ENCODE measurements around the gene WDR17. TPM values are rescaled to one million over a fixed set of nuclear protein-coding genes. Genes with fewer than 3 reads are reported as not detected.

WDR17 gene
- total and polyA plus RNA-seq, 2 donors (not counting 3 experiments of a cell fraction or from before 2014, with no cell fraction given) = 0.07 to 0.42 TPM

DNA sequence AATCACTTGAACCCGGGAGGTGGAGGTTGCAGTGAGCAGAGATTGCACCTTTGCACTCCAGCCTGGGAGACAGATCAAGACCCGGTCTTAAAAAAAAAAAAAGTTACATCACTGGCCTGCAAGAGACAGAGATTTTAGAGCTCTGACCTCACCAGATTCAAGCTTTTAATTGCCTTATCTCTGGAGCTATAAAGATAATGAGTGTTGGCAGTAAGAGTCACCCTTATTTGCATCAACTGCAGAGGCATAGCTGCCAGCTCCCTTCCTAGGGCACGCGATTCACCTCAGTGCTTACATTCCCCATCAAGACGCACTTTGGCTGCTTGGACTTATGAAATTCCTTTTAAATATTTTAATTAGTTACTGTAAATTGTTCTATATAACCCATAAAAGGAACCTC lies 142.2 kb downstream of the WDR17 start:
- no peaks in the 10 kb centered on the region for H4K20me1 ChIP-seq (replicated peaks; ENCODE audit: control insufficient read depth, extremely low read depth, insufficient read depth, low read length)
- H3K27me3 ChIP-seq (ENCODE audit: control insufficient read depth in 2 of 2, insufficient read depth in 2 of 2, low read length in 2 of 2) = no peaks in the 10 kb centered on the region
- POLR2A ChIA-PET = no interaction called here
- no peak overlapping the region for H3K9ac ChIP-seq (replicated peaks; ENCODE audit: extremely low read depth, insufficient read depth, low read length)
- CTCF ChIA-PET = interaction anchor here (1.0 kb wide), 1 partner anchor 11 kb away, joined by 3 read pairs; no protein-coding TSS in a partner anchor
- H3K9me3 ChIP-seq (replicated peaks; ENCODE audit: control insufficient read depth, insufficient read depth, low read length) = no peaks in the 10 kb centered on the region
- no peak overlapping the region for H2AFZ ChIP-seq (ENCODE audit: low read depth, low read length)
- intact Hi-C loops (cut with micrococcal nuclease) (no loop called here), dilution Hi-C loops (cut with MboI; ENCODE audit: extremely low pct_ligation_motif_present, low sequenced_read_pairs) (no loop called here)
- no peaks in the 10 kb centered on the region for H3K36me3 ChIP-seq (ENCODE audit: control insufficient read depth in 2 of 2, extremely low read depth in 1 of 2, insufficient read depth in 2 of 2, low read length in 2 of 2)
- DNase-seq (ENCODE audit: low read depth, low spot score) (no peak), FAIRE-seq (no peak)
- H3K9me1 ChIP-seq (replicated peaks; ENCODE audit: control insufficient read depth, extremely low read depth, insufficient read depth, low read length) = no peaks in the 10 kb centered on the region
- H3K4me2 ChIP-seq (ENCODE audit: insufficient read depth, low read length) = no peak overlapping the region
- TF ChIP-seq JUN (IDR thresholded peaks at IDR 0.05; ENCODE audit: borderline replicate concordance, insufficient read depth, insufficient read length, low read depth) (no peak), FOS (IDR thresholded peaks at IDR 0.05; ENCODE audit: borderline replicate concordance, insufficient read depth, low read length) (no peak), POLR2A (IDR thresholded peaks at IDR 0.05; ENCODE audit: low read depth, low read length) (no peak), GATA2 (IDR thresholded peaks at IDR 0.05; ENCODE audit: insufficient read depth, insufficient read length, low read depth, low read length) (no peak), EZH2 (IDR thresholded peaks at IDR 0.05; ENCODE audit: borderline replicate concordance, low read depth, low read length, severe bottlenecking) (no peak), MAX (IDR thresholded peaks at IDR 0.05; ENCODE audit: insufficient read depth, insufficient read length) (no peak), CTCF (IDR thresholded peaks at IDR 0.05; ENCODE audit: extremely low read depth in 1 of 2, insufficient read depth in 1 of 2, low read depth in 1 of 2, low read length in 2 of 2) (no peak)
- no peak overlapping the region for H3K4me3 ChIP-seq (replicated peaks in 1 of 3; ENCODE audit: insufficient read depth in 1 of 3, low read depth in 1 of 3, low read length in 3 of 3)
- no peaks in the 10 kb centered on the region for H3K4me1 ChIP-seq (ENCODE audit: control insufficient read depth, extremely low read depth, insufficient read depth, low read length)
- no peaks in the 10 kb centered on the region for H3K79me2 ChIP-seq (ENCODE audit: control insufficient read depth, insufficient read depth, low read length)
- no TSS peak for BruUV-seq (replicated peaks)
- no peak overlapping the region for H3K27ac ChIP-seq (ENCODE audit: insufficient read depth, low read depth, low read length)

Data from endothelial cell of umbilical vein (primary cell).